ENCODE results near the gene MTF2.

- TF ChIP-seq ZNF436 (CRISPR knock-in tag; IDR thresholded peaks at IDR 0.05) (no peak), HDAC2 (IDR thresholded peaks at IDR 0.05) (no peak), ZBTB40 (IDR thresholded peaks at IDR 0.05) (no peak), ZBTB40 (CRISPR knock-in tag; IDR thresholded peaks at IDR 0.05) (no peak), SETDB1 (IDR thresholded peaks at IDR 0.05; ENCODE audit: low read length) (no peak), SP1 (CRISPR knock-in tag; IDR thresholded peaks at IDR 0.05) (no peak)
These were observed 50.5 kb downstream of the MTF2 start for GRCh38 chr1:93129507-93130099.

Measured in K562 (cell line).